DOHH2 (cell line): ENCODE measurements around the gene ARCN1.
A peak's percentile ranks its signal among the peaks of the same experiment; 100 is the strongest.

Experiments used
- EZH2phosphoT487 ChIP-seq: fragments of 200-600 bp; sonication (generic); IDR thresholded peaks from 2 replicates; pipeline ENCODE4 v1.6.1; 2017; ENCODE audit warnings: borderline replicate concordance, mild to moderate bottlenecking, antibody characterized with exemption, low read length, moderate library complexity, mixed read lengths
- TF ChIP-seq, protein P1 (sequence below): fragments of 200-600 bp; sonication (generic); IDR thresholded peaks from one replicate; pipeline ENCODE4 v1.5.1; 2014; ENCODE audit warnings: antibody characterized with exemption, mild to moderate bottlenecking, low read depth, low read length; ENCODE audit not compliant: poor library complexity, severe bottlenecking

DNA sequence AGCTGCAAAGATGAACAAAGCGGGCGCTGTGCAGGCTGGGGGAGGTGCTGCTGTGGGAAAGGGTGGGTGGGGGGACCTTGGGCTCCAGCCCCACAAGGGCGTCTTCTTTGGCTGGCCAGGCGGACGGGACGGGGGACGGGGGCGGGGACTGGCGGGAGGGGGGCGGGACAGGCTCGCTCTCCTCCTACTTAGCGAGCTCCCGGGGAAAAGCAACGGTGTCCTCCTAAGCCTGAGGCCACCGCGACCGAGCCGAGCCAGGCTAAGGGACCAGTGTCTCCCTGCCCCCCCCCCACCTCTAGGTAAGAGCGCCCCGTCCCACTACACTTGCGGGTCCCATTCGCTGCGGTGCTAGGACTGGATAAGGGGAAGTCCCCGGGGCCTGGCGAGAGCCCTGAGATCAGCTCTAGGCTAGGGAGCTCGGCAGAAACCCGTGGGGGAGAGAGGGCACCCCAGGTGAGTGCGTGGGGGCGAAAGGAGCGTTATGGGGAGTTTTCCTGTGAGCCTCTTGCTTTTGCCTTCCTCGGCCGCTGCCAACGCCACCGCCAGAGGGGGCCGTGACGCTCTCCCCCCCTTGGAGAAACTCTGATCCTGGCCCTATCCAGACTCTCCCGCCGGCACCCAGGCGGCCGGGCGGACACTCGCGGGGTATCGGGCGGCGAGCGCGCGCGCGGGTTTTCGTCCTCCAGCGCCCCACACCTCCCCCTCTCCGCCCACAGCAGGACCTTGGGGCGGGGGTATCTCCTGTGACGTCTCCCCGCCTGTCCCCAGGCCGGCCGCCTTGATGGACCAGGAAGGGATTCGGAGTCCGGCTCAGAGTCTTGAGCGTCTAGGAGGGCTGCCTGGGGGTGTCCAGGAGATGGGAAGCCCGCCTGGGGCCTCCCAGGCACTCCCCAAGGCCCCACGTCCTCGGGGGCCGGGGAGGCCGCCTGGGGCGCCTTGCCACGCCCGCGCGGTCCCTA lies 35.5 kb downstream of the ARCN1 start, which contains the start of gene PHLDB1:
- TF ChIP-seq, protein P1, sequence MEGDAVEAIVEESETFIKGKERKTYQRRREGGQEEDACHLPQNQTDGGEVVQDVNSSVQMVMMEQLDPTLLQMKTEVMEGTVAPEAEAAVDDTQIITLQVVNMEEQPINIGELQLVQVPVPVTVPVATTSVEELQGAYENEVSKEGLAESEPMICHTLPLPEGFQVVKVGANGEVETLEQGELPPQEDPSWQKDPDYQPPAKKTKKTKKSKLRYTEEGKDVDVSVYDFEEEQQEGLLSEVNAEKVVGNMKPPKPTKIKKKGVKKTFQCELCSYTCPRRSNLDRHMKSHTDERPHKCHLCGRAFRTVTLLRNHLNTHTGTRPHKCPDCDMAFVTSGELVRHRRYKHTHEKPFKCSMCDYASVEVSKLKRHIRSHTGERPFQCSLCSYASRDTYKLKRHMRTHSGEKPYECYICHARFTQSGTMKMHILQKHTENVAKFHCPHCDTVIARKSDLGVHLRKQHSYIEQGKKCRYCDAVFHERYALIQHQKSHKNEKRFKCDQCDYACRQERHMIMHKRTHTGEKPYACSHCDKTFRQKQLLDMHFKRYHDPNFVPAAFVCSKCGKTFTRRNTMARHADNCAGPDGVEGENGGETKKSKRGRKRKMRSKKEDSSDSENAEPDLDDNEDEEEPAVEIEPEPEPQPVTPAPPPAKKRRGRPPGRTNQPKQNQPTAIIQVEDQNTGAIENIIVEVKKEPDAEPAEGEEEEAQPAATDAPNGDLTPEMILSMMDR, result peak; percentile 64
- TF ChIP-seq EZH2phosphoT487, result no peak; the same call in 1 of the 2 replicates
